ENCODE results near the gene TRABD. TPM values are rescaled to one million over a fixed set of nuclear protein-coding genes. Genes with fewer than 3 reads are reported as not detected.

TRABD gene
- total RNA-seq, 4 donors from 2014 or later: 18.3 to 43.1 (median 28.4) TPM

DNA sequence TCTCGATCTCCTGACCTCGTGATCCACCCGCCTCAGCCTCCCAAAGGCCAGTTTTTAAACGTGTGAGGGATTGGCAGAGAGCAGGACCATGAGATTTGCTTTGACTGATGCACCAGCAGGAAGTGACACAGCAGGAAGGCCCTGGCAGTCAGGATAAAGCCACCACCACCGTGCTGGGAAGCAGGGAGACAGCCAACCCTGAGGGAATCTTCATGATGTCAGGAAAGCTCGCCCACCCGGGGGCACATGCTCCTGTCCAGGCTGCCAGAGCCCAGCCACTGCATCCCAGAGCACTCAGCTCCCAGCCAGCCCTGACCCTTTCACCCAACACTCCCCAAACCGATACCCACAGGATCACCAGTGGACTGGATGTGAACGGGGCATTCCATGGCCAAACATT lies 53.0 kb downstream of the TRABD start:
- ATAC-seq (ENCODE audit: low FRiP score) (no peak), DNase-seq (ENCODE audit: low spot score) (no peak)
- TF ChIP-seq, protein P1, sequence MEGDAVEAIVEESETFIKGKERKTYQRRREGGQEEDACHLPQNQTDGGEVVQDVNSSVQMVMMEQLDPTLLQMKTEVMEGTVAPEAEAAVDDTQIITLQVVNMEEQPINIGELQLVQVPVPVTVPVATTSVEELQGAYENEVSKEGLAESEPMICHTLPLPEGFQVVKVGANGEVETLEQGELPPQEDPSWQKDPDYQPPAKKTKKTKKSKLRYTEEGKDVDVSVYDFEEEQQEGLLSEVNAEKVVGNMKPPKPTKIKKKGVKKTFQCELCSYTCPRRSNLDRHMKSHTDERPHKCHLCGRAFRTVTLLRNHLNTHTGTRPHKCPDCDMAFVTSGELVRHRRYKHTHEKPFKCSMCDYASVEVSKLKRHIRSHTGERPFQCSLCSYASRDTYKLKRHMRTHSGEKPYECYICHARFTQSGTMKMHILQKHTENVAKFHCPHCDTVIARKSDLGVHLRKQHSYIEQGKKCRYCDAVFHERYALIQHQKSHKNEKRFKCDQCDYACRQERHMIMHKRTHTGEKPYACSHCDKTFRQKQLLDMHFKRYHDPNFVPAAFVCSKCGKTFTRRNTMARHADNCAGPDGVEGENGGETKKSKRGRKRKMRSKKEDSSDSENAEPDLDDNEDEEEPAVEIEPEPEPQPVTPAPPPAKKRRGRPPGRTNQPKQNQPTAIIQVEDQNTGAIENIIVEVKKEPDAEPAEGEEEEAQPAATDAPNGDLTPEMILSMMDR (IDR thresholded peaks at IDR 0.05): no peak

DNA sequence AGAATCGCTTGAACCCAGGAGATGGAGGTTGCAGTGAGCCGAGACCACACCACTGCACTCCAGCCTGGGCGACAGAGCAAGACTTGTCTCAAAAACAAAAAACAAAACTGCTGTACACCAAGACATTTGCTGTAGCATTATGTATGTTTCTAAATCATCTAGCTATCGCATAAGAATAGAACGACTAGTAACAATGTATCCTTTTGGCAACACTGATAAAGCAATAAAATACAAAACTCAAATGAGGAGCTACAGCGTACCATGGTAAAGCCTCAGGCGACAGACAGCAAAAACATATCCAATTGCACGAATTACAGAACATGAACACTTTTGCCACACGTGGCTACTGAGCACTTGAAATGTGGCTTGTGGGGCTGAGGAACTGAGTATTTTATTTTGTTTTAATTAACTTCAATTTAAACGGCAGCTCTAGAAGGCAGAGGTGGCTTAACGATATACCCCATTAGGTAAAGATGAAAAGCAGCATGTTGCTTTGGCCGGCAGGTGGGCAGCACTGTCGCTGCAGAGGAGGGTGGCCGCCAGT lies 56.8 kb downstream of the TRABD start:
- TF ChIP-seq, protein P1 (IDR thresholded peaks at IDR 0.05): no peak
- ATAC-seq (ENCODE audit: low FRiP score) (no peak), DNase-seq (ENCODE audit: low spot score) (no peak)

GRCh38 chr22:50243685-50244419 lies 58.1 kb downstream of the TRABD start:
- no peak for DNase-seq (ENCODE audit: low spot score)
- TF ChIP-seq, protein P1 (IDR thresholded peaks at IDR 0.05): no peak
- ATAC-seq (ENCODE audit: low FRiP score): no peak

GRCh38 chr22:50244420-50245213 lies 58.9 kb downstream of the TRABD start, which contains the start of gene TUBGCP6:
Gene TUBGCP6 (minus strand): TSS chr22:50245023. CDS start chr22:50244459, 564 bp downstream.
- peak; percentile 84 for DNase-seq (ENCODE audit: low spot score)
- TF ChIP-seq, protein P1 (IDR thresholded peaks at IDR 0.05): no peak
- peak; percentile 80 for ATAC-seq (ENCODE audit: low FRiP score)

- DNase-seq (ENCODE audit: low spot score): no peak
- no peak for ATAC-seq (ENCODE audit: low FRiP score)
- TF ChIP-seq, protein P1 (IDR thresholded peaks at IDR 0.05): no peak
Measured at GRCh38 chr22:50245214-50246072, 59.7 kb downstream of the TRABD start.

Data from omental fat pad (tissue), 4 donors.